Measurements from ENCODE around the gene JAKMIP2.
A peak's percentile ranks its signal among the peaks of the same experiment; 100 is the strongest.
"Not testable (repeated sequence)": the region's sequence is repeated elsewhere in the genome, so short reads cannot be mapped to it uniquely, and the experiment has no call there.

The JAKMIP2 gene

DNA sequence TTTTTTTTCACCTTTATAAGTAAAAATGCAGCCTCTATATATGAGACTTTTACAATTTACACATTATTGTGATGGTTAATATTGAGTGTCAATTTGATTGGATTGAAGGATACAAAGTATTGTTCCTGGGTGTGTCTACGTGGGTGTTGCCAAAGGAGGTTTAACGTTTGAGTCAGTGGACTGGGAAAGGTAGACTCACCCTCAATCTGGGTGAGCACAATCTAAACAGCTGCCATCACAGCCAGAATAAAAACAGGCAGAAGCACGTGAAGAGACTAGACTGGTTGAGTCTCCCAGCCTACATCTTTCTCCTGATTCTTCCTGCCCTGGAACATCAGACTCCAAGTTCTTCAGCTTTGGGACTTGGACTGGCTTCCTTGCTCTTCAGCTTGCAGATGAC lies 139.9 kb downstream of the JAKMIP2 start:
- DNase-seq: no peak

DNA sequence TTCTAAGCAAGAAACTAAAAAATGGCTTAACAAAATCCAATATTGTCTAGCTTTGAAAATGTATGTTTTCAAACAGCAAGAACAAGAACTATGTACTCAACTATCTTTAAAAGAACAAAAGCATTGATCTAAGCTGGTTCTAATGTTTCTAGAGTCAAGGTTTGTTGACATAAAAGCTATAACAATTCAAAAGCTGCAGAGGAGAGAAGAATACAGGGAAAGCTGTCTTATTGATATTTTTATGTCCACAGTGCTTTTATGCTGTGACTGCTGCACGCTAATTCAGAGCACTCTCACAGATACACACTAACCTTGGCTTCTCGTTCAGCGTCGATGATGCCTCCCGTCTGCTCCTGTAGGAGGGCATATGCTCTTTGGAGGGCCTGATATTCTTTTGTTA lies 143.2 kb downstream of the JAKMIP2 start:
- DNase-seq: no peak

DNA sequence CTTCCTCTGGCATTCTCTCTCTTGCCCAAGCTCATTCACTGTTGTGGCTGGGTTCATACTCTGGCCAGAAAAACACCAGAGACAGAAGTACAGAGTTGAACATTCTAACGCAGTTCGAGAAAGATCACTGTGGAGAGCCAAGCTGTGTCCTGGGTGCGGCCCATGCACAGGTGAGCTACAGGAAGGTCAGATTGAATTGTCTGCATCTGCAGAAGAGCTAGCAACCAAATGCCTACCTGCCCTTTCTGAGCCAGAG lies 145.9 kb downstream of the JAKMIP2 start:
- no peak for DNase-seq

DNA sequence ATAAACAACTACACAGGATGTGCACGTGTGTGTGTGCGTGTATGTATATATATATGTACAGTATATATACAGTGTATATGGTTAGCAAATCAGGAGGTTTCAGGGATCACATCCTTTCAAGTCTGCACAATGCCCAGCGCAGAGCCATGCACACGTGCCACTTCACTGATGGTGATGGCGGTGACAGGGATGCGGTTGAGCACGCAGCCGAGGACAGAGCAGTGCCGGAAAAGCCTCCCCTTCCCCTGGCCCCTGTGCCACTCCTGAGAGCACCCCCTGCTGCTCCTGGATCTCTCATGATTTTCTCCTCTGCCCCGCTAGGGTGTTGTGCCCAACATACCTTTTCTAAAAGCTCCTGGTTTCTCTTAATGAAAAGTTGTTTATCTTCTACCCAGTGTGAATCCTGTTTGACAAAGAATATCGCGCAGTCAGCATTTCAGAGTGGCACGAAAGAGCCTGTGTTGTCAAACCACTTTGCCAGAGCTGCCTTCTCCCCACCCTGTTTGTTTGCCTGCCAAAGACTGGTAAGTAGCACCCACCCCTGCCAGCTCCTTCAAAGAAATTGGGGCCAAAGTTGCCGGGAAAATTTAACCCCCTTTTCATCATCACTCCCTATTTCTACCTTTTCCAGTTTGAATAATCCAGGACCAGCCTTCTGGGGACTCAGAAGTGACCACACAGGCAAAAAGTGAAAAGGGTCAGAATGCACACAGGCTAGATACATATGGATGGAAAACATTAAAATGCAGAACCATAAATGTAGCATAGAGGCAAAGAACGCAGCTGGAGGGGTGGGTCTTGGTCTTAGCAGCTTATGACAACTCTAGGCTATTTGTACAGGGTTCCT lies 146.4 kb downstream of the JAKMIP2 start:
- no peak for DNase-seq

DNA sequence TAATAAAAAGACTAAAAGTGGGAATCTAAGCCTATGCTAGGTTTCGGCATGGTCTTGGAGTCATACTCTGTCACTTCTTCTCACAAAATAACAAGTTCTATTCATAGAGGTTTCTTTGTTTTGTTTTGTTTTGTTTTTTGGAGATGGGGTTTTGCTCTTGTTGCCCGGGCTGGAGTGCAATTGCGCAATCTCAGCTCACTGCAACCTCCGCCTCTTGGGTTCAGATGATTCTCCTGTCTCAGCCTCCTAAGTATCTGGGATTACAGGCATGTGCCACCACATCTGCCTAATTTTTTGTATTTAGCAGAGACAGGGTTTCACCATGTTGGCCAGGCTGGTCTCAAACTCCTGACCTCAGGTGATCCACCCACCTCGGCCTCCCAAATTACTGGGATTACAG lies 147.1 kb downstream of the JAKMIP2 start:
- not testable (repeated sequence) for DNase-seq

DNA sequence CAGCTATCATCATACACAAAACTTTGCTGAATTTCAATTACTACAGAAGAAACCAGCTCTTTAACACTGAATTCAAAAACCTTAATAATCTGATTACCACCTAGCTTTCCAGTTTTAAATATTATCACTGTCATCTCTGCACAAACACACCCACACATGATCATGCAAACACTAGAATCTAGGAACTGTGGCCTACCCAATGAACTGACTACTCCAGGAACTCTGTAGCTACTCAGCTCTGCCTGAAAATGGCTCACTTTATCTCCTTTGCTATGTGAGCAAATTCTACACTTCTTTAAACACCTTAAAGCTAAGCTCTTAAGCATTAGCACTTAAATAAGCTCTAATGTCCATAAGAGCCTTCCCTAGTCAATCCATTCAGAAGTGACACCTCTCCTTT lies 149.4 kb downstream of the JAKMIP2 start:
- DNase-seq: no peak

DNA sequence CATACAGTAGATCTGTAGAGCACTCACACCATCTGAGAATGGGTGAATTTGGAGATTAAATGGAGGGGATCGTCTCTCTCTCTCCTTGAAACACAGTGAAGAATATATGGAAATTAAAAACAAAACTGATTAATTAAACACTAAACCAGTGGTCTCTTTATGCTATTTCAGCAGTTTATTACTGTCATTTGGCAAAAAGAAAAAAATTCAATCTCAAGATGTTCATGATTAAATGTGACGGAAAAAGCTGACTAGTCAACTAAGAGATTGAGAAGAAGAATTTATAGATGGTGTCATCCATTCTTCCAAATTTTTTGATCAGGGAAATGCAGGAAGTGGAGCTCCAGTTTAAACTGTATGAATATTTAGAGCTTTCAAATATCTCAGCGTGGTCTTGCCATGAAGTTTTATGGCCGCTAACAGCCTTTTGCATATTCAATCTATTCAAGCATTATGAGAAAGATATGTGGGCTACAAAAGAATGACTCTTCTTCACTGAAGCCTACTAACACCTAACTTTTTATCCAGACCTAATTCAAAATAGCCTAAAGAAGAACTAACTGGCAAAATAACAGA lies 151.0 kb downstream of the JAKMIP2 start:
- DNase-seq: no peak

DNA sequence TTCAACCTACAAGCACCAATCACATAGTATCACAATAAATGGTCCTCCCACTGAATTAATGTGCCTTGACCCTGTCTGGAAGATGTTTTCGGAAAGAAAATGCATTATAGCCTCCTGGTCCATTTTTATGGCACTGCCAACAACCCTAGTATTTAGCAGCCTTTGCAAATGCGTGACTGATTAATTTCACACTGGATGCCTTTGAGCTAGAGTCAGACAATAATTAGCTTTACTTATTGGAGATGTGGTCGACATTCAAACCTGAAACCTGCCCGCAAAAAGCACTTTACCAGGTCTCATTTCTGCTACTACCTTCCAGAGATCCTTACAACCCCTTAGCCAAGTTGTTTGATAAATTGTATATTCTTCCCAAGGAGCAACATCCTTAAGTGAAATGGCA lies 153.3 kb downstream of the JAKMIP2 start:
- no peak for DNase-seq

DNA sequence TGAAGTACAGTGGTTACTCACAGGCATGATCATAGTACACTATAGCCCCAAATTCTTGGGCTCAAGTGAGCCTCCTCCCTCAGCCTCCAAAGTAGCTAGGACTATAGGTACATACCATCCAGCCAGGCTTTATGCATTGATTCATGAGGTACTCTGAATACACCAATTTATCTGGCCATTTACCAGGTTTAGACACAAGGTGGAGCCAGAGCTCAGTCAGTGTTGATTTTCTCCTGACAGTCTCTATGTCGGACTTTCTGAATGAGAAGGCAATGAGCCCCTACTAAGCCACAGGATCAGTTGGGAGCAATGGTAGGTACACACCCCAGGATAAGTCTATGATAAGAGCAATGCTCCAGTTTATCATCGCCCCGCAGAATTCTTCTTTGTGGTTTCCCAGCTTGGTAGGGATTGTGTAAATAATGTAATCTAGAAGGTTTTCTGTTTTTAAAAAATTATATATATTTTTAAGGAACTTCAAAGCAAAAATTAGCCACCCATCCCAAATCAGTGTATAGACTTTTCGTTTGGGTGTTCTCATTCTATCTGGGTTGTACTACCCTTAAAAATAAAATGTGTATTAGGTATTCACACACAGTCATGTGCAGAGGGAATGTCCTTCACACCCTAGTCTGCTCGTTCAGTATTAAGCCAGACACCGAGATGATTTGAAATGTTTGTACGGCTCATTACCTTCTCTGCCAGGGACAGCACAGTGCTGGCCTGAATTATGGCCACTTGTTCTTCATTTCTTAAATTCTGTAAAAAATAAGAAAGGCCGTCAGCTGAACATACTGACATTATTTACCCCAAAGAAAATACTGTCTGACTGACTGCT lies 154.3 kb downstream of the JAKMIP2 start:
- DNase-seq: peak; percentile 58

DNA sequence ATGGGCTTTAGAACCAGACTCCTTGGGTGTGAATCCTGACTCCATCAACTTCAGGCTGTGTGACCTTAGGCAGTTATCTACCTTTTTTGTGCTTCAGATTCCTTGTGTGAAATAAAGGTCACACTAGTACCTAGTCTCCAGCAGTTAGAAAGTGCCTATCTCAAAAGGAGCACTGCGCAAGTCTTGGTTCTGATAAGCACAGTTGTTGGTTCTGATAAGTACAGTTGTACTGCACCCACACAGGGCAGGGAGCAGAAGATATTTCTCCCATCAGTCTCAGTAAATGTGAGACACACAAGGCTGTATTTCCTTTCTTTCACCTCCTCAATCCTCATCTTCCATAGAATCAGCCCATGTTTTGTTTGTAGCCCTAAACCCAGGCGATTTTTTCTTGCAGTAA lies 156.1 kb downstream of the JAKMIP2 start:
- no peak for DNase-seq

DNA sequence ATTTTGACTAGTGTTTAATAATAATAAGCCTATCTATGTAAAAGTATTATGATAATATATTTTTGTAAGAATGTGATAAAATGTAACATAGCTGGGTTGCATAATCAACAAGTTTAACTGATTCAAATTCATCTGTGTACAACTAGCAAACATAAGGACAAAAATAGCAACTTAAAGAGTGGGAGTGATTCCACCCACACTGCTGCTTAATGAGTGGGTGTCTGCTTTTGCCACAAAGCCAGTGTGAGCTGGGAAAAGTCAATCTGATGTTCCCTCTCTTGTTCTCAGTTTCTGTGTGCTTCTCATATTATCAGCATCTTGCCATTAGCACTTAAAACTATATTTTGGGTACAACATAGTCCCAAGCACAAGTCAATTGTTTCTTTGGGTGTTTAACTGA lies 161.5 kb downstream of the JAKMIP2 start:
- no peak for DNase-seq

DNA sequence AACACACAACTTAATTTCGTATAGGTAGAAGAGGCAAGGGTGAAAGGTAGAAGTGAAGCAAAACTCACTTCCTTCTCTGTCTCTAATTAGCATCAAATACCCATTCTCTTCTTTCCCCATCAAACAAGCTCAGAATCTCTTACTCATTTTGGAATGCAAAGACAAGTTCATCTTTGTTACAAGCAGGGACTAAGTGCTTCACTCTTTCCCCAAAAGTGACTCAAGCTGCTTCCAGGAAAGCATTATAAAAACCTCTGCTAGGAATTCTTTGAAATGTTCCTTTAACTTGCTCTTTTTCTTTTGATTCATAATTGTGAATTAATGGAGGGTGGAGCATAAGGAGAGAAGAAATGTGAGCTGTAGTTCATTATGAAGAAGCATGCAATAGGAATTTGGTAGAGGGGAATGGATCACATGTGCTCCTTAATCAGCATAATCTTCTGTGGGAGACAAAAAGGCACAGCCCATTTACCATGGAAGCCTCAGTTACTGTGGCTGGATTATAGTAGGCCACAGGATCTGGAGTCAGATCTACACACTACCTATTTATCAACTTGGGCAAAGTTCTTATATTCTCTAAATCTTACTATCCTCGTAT lies 163.1 kb downstream of the JAKMIP2 start:
- DNase-seq: no peak

DNA sequence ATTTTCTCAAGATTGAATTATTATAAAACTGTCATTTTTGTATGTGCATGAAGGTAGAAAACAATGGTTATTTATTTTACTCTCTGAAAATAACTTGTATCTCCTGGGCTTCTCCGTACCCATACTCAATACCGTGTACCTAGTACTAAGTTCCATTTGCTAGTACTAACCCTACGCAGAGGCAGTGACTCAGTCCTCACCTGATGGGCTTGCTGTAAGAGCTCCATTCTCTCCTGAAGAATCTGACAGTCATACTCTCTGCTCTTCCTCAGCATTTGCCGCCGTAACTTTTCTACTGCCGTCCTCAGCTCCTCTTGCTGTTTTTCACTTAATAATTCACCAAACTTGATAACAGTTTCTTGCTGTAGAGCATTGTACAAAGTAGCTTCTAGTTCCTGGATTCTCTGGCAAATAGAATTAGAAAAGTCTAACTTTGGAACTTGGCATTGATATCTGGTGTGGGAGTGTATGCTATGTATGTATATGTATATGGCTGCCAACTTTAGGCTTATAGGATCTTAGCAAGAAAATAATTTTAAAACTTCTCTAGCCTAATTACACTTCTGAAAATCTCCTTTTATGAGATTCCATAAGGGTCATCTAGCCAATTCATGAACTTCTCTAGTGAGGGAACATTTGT lies 164.7 kb downstream of the JAKMIP2 start:
- no peak for DNase-seq

DNA sequence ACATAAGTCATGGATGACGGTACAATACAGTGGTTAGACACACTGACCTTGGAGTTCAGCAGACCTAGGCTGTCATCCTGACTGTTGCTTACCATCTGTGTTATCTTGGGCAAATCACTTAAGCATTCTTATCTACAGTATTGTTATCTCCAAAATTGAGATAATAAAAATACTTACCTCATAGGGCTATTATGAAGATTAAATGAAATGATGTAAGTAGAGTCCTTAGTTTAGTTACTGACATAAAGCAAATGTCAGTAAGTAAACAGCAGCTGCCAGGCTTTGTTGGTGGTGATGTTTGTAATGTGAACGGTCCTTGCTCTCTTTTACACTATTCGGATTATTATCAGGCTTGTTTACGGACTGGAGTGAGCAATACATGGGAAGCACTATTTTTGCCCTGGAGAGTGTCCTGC lies 165.3 kb downstream of the JAKMIP2 start:
- no peak for DNase-seq

DNA sequence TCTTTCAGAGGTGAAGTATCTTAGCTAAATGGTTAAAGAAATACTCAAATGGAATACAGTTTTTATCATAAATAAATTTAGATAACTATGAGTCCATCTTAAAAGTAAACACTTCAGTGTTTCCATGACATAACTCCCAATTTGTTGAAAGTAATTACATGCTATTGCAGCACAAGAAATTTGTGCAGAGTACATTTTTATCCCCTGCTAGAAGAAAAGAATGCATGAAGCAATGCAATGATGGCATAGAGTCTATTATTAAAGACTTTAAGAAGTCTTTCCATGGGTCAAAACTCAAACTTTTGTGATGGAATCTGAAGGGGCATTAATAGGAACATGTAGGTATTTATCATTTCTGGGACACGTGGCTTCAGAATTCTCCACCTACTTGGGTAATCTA lies 166.1 kb downstream of the JAKMIP2 start:
- no peak for DNase-seq

DNA sequence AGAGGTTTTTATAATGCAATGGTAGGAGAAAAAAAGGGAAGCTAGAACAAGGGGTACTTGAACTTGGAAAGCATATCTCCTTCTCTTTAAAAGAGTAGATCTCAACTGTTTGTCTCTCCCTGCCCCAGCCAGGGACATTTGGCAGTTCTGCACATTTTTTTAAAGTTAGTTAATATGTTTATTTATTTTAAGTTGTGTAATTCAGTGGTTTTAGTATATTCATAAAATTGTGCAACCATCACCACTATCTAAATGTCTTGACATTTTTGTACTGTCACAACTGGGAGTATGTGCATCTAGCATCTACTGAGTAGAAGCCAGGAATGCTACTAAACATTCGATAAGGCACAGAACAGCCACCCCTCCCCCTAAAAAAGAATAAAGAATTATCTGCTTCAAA lies 169.2 kb downstream of the JAKMIP2 start:
- DNase-seq: no peak

DNA sequence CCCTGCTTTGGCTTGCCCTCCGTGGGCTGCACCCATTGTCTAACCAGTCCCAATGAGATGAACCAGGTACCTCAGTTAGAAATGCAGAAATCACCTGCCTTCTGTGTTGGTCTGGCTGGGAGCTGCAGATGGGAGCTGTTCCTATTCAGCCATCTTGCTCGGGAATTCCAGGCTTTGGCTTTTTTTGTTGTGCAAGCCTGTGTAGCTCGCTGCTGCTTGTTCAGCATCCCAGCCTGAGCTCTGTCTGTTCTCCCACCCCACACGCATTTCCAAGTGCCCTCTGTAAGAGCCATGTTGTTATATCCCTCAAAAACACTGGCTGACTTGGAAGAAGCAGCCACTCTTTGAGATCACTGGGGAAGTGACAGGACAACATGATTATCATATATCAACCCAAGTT lies 171.0 kb downstream of the JAKMIP2 start:
- DNase-seq: no peak

DNA sequence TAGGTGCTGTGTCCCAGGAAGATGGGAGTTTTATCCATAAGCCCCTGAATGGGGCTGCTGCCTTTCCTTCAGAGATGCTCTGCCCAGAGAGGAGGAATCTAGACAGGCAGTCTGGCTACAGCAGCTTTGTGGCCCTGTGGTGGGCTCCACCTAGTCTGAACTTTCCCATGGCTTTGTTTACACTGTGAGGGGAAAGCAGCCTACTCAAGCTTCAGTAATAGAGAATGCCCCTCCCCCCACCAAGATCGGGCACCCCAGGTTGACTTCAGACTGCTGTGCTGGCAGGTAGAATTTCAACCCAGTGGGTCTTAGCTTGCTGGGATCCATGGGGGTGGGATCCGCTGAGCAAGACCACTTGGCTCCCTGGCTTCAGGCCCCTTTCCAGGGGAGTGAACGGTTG lies 171.7 kb downstream of the JAKMIP2 start:
- DNase-seq: no peak

DNA sequence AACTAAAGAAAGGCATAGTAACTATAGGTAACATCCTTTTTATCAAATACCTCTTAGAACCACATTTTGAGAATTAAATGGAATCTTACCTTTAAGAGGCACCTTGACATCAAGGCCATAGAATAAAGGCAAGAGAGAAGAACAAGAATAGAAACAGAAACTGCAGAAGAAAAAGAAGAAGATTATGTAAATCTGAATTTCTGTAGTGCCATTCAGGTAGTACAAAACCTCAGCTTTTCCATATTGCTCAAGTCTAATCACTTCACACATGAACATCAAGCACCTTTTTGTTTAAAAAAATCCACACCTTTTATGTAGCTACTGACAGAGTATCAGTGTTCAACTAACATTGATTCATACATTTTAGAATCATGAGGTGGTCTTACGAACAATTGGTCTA lies 180.9 kb downstream of the JAKMIP2 start:
- no peak for DNase-seq

DNA sequence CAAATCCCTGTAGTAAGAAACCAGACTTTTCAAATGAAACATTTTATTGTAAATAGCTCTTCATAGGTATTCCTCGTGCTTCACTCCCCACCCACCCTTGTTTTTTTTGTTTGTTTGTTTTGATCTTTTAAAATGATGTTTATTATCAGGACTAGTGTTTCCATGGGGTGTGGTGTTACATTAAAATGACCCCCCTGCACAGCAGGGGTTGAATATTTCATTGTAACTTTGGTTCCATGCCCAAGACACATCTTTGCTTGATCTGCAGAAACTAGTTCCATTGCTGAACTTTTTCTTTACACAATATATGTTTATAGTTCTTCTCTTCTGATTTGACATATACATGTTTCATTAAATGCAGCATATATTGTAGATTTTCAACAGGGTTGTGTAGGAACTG lies 191.4 kb downstream of the JAKMIP2 start:
- no peak for DNase-seq

DNA sequence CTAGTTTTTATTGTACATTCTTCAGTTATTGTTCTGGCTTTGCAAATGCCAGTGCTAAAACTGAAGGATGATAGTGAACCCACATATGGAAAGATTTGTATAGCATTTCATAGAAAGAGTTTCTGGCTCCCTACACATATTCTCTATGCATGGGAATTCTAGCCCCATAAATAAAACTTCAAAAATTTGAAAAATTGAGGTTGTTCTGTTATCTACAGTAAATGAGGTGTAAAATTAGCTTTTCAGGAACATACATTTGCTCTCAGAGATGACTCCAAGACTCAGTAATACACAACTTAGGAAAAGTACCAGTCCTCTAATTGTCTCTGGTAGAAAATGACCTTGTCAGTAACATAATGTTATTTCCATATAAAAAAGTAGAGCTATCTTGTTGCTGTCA lies 192.4 kb downstream of the JAKMIP2 start:
- no peak for DNase-seq

DNA sequence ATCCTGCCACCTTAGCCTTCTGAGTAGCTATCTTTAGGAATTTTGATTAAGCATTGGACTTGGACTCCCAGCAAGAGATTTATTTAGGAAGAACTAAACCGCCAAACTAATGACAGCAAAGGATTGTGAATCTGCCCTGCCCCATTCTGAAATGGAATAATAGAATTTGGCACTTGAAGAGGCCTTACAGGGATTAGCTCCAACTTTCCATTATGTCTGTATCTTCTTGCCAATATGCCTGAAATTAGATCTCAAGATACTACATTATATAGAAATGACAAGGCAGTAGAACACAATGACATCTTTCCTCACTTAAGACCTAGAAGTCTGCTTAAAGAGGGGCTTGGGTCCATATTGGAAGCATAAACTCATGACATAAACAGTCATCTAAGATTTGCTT lies 195.7 kb downstream of the JAKMIP2 start:
- DNase-seq: no peak

DNA sequence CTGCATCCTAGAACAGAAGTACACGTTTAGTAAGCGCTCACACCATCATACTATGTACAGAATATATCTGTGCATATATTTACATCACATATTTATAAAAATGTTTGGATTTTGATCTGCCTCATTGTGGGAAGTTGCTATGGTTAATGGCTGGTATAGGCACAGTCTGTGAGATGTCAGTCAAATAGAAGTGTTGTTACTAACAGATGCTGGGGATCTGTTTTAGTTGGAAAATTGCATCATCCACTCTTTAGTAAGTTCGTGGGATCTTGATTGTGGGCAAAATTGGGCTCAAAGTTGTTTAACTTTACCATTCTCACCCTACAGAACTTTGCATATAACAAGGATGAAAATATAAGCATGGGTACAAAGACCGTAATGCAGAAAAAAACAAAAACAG lies 196.3 kb downstream of the JAKMIP2 start:
- no peak for DNase-seq
